Measurements from ENCODE around the gene OXER1.

DNA sequence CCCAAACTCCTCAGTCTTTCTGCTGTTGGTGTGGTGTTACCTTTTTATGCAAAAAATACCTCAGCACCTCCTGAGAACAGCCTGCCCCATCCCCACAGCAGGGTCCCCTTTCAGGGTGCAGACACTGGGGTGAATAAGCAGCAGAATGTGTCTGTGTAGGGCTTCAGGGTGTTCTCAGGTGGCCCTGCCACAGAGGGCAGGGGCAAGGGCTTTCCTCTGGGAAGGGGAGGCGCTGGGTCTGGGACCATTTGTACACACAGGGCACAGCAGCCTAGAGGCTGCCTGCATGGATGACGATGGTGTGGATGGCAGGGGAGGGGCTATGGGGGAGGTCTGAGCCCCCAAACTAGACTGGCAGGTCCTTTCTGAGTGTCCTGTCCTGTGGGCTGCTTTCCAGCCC, 25.8 kb upstream of the OXER1 start:
- TF ChIP-seq, protein P1, sequence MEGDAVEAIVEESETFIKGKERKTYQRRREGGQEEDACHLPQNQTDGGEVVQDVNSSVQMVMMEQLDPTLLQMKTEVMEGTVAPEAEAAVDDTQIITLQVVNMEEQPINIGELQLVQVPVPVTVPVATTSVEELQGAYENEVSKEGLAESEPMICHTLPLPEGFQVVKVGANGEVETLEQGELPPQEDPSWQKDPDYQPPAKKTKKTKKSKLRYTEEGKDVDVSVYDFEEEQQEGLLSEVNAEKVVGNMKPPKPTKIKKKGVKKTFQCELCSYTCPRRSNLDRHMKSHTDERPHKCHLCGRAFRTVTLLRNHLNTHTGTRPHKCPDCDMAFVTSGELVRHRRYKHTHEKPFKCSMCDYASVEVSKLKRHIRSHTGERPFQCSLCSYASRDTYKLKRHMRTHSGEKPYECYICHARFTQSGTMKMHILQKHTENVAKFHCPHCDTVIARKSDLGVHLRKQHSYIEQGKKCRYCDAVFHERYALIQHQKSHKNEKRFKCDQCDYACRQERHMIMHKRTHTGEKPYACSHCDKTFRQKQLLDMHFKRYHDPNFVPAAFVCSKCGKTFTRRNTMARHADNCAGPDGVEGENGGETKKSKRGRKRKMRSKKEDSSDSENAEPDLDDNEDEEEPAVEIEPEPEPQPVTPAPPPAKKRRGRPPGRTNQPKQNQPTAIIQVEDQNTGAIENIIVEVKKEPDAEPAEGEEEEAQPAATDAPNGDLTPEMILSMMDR (tag by site-specific recombination; IDR thresholded peaks at IDR 0.05) = no peak
- TF ChIP-seq, protein P2, sequence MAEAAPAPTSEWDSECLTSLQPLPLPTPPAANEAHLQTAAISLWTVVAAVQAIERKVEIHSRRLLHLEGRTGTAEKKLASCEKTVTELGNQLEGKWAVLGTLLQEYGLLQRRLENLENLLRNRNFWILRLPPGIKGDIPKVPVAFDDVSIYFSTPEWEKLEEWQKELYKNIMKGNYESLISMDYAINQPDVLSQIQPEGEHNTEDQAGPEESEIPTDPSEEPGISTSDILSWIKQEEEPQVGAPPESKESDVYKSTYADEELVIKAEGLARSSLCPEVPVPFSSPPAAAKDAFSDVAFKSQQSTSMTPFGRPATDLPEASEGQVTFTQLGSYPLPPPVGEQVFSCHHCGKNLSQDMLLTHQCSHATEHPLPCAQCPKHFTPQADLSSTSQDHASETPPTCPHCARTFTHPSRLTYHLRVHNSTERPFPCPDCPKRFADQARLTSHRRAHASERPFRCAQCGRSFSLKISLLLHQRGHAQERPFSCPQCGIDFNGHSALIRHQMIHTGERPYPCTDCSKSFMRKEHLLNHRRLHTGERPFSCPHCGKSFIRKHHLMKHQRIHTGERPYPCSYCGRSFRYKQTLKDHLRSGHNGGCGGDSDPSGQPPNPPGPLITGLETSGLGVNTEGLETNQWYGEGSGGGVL (tag by site-specific recombination; IDR thresholded peaks at IDR 0.05) = no peak
- TF ChIP-seq RBAK (tag by site-specific recombination; IDR thresholded peaks at IDR 0.05) = no peak
- no peak for TF ChIP-seq ZNF121 (tag by site-specific recombination; IDR thresholded peaks at IDR 0.05)
- TF ChIP-seq ZNF677 (tag by site-specific recombination; IDR thresholded peaks at IDR 0.05) = no peak
- no peak for TF ChIP-seq ZNF664 (tag by site-specific recombination; IDR thresholded peaks at IDR 0.05)
- no peak for TF ChIP-seq ZNF530 (tag by site-specific recombination; IDR thresholded peaks at IDR 0.05; ENCODE audit: low read depth)

Measured in HEK293 (cell line).